Measurements from ENCODE around the gene TPRN.

Gene TPRN

DNA sequence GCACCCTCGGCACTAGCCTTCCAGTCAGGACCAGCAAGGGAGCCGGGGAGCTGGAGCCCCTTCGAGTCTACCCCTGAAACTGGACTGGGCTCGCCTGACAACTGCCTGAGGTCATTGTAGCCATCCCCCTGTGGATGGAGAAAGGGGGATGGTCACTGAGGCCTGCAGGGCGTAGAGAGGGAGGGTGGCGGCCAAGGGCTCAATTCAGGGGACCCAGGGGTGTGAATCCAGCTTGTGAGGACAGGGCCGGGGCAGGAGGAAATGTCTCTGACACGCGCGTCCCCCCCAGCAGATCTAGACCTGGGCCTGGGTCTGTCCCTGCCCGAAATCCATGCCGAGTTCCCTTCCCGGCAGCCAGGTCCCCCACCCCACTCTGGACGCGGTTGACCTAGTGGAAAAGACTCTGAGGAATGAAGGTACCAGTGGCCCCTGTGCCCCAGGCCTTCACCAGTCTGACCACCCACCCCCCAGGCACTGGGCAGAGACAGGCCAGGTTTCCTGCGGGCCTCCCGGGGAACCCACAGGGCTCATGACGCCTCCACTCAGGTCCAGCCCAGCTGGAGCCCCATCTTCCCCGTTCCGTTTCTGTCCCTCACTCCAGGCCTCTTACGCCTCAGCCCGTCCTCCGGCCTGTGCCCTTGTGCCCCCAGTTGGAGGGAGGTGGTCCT lies 31.0 kb upstream of the TPRN start:
- H3K4me3 ChIP-seq (ENCODE audit: low read depth, low read length, poor library complexity, severe bottlenecking), result no peak overlapping the region
- H3K27me3 ChIP-seq (ENCODE audit: insufficient read depth, low read length), result peaks cover 12% of the 10 kb centered on the region; the same call in 1 of the 2 replicates
- no peaks in the 10 kb centered on the region for H3K9me3 ChIP-seq (ENCODE audit: low read length)
- H3F3A ChIP-seq (ENCODE audit: insufficient read depth, low read length), result no peaks in the 10 kb centered on the region
- no peak overlapping the region for H3K4me2 ChIP-seq (ENCODE audit: low read length)
- H3K79me2 ChIP-seq (ENCODE audit: insufficient read depth, low read length), result no peaks in the 10 kb centered on the region
- TF ChIP-seq, protein P1, sequence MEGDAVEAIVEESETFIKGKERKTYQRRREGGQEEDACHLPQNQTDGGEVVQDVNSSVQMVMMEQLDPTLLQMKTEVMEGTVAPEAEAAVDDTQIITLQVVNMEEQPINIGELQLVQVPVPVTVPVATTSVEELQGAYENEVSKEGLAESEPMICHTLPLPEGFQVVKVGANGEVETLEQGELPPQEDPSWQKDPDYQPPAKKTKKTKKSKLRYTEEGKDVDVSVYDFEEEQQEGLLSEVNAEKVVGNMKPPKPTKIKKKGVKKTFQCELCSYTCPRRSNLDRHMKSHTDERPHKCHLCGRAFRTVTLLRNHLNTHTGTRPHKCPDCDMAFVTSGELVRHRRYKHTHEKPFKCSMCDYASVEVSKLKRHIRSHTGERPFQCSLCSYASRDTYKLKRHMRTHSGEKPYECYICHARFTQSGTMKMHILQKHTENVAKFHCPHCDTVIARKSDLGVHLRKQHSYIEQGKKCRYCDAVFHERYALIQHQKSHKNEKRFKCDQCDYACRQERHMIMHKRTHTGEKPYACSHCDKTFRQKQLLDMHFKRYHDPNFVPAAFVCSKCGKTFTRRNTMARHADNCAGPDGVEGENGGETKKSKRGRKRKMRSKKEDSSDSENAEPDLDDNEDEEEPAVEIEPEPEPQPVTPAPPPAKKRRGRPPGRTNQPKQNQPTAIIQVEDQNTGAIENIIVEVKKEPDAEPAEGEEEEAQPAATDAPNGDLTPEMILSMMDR (IDR thresholded peaks at IDR 0.05; ENCODE audit: low read length), result no peak
- no peak for TF ChIP-seq EZH2 (IDR thresholded peaks at IDR 0.05; ENCODE audit: borderline replicate concordance, low read length)
- no peaks in the 10 kb centered on the region for H3K36me3 ChIP-seq (ENCODE audit: insufficient read depth, low read length)
- H3K9me2 ChIP-seq (ENCODE audit: low read depth, low read length), result no peaks in the 10 kb centered on the region
- no peak overlapping the region for H3K9ac ChIP-seq (ENCODE audit: low read length)
- H3K4me1 ChIP-seq (ENCODE audit: insufficient read depth, low read length, severe bottlenecking), result peaks cover under 1% of the 10 kb centered on the region
- no peak overlapping the region for H2AFZ ChIP-seq (ENCODE audit: low read length)
- no peaks in the 10 kb centered on the region for H4K20me1 ChIP-seq (ENCODE audit: insufficient read depth, low read length)
- no peak overlapping the region for H3K27ac ChIP-seq (ENCODE audit: low read depth, low read length, poor library complexity, severe bottlenecking)

DNA sequence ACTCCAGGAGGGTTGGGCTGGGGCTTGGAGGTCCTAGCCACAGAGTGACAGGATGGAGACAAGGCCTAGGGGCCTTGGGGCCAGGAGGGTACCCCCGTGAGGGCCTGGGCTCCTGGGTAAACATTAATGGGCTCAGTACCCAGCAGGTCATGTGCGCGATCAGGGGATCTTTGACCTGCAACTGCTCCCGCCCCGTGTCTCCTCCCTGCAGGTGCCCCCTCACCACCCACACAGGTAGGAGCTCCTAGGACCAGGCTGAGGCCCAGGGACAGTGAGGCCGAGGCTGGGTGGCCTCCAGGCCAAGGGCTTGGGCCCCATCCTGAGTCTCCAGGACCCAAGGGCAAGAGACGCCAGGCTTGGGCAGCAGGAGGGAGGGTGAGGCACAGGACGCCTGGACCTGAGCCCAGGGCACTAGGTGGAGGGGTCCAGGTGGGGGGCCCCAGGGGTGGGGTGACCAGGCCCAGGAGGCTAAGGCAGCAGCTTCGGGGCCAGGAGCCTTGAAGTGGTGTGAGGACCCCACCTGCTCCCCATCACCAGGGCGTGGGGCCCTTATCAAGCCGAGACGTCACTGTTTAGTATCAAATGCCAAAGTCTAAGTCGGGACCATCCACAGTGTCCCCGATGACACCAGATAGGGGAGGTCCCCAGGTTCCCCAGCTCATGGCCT lies 30.3 kb upstream of the TPRN start, which contains the start of gene SLC34A3:
TSS of gene SLC34A3 (plus strand) at position 197 of the 667 bp plus-strand sequence. CDS start 802 bp downstream, outside the sequence.
- no peaks in the 10 kb centered on the region for H3K36me3 ChIP-seq (ENCODE audit: insufficient read depth, low read length)
- H3K4me3 ChIP-seq (ENCODE audit: low read depth, low read length, poor library complexity, severe bottlenecking), result no peak within 1 kb of the TSS
- no peak within 1 kb of the TSS for H3K27ac ChIP-seq (ENCODE audit: low read depth, low read length, poor library complexity, severe bottlenecking)
- H3K9me2 ChIP-seq (ENCODE audit: low read depth, low read length), result no peaks in the 10 kb centered on the region
- H3K4me2 ChIP-seq (ENCODE audit: low read length), result no peak within 1 kb of the TSS
- H2AFZ ChIP-seq (ENCODE audit: low read length), result no peak within 1 kb of the TSS
- no peak within 1 kb of the TSS for H3K9ac ChIP-seq (ENCODE audit: low read length)
- H3K9me3 ChIP-seq (ENCODE audit: low read length), result no peaks in the 10 kb centered on the region
- H3K27me3 ChIP-seq (ENCODE audit: insufficient read depth, low read length), result peaks cover 12% of the 10 kb centered on the region; the same call in 1 of the 2 replicates
- H3K79me2 ChIP-seq (ENCODE audit: insufficient read depth, low read length), result no peaks in the 10 kb centered on the region
- H3F3A ChIP-seq (ENCODE audit: insufficient read depth, low read length), result no peaks in the 10 kb centered on the region
- no peaks in the 10 kb centered on the region for H4K20me1 ChIP-seq (ENCODE audit: insufficient read depth, low read length)
- H3K4me1 ChIP-seq (ENCODE audit: insufficient read depth, low read length, severe bottlenecking), result no peaks in the 10 kb centered on the region
- TF ChIP-seq, protein P1 (IDR thresholded peaks at IDR 0.05; ENCODE audit: low read length), result no peak
- TF ChIP-seq EZH2 (IDR thresholded peaks at IDR 0.05; ENCODE audit: borderline replicate concordance, low read length), result no peak

DNA sequence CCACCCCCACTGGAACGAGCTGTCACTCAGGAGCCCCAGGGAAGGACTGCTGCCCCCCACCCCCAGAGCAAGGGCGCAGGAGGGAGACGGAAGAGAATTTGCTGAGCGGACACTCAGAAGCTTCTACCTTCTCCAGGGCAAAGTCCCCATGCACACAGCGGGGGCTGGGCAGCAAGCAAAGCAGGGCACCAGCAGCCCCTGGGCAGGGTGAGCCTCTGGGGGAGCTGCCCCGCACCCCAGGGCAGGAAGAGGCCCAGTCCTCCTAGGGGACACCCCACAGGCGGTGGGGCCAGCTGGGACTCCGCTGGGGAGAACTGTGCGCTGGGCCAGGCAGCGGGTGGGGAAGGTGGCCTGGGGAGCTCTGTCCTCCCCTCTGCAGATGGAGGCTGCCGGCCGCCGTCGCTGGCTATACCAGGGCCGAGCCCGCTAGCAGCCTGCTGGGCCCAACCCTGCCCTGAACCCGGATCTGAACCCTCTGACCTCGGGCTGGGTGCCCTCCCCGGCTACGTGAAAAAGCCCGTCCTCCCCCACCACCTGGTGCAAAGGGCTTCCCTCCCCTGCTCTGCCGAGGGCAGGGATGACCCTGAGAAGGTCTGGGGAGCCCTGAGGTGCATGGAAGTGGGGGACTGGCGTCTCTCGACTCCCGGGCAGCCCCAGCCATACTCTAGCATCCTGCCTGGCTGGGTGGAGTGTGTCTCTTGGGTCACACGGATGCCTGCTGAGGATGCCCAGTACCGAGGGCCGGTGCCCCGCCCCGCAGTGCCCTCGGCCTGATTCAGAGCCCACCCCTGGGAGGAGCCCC lies 29.6 kb upstream of the TPRN start:
- Histone ChIP-seq H3K4me3 (ENCODE audit: low read depth, low read length, poor library complexity, severe bottlenecking) (no peak overlapping the region), H3K4me2 (ENCODE audit: low read length) (no peak overlapping the region), H4K20me1 (ENCODE audit: insufficient read depth, low read length) (no peaks in the 10 kb centered on the region), H3K79me2 (ENCODE audit: insufficient read depth, low read length) (no peaks in the 10 kb centered on the region), H2AFZ (ENCODE audit: low read length) (no peak overlapping the region), H3F3A (ENCODE audit: insufficient read depth, low read length) (no peaks in the 10 kb centered on the region), H3K27ac (ENCODE audit: low read depth, low read length, poor library complexity, severe bottlenecking) (no peak overlapping the region), H3K9ac (ENCODE audit: low read length) (no peak overlapping the region), H3K9me3 (ENCODE audit: low read length) (no peaks in the 10 kb centered on the region), H3K36me3 (ENCODE audit: insufficient read depth, low read length) (no peaks in the 10 kb centered on the region), H3K9me2 (ENCODE audit: low read depth, low read length) (no peaks in the 10 kb centered on the region), H3K27me3 (ENCODE audit: insufficient read depth, low read length) (peaks cover 12% of the 10 kb centered on the region; the same call in 1 of the 2 replicates), H3K4me1 (ENCODE audit: insufficient read depth, low read length, severe bottlenecking) (no peaks in the 10 kb centered on the region)
- no peak for TF ChIP-seq EZH2 (IDR thresholded peaks at IDR 0.05; ENCODE audit: borderline replicate concordance, low read length)
- TF ChIP-seq, protein P1 (IDR thresholded peaks at IDR 0.05; ENCODE audit: low read length), result no peak

Measured in OCI-LY1 (cell line).